Liver (tissue), 9 donors: ENCODE measurements around the gene CIBAR2. TPM values are rescaled to one million over a fixed set of nuclear protein-coding genes. Genes with fewer than 3 reads are reported as not detected.
A peak's percentile ranks its signal among the peaks of the same experiment; 100 is the strongest.

ENCODE experiments used
- DNase-seq: peaks from one replicate; pipeline ENCODE4 v3.0.0-alpha.2; 2017; ENCODE audit warnings: low spot score
- H3K27ac ChIP-seq, 2 donors: one replicate each; pipeline ENCODE4 v1.7.0; 2013; ENCODE audit warnings: inconsistent platforms in 2 of 2, low read length in 2 of 2, control low read depth in 1 of 2, low read depth in 1 of 2, mild to moderate bottlenecking in 1 of 2
- H3K27me3 ChIP-seq, 4 donors: one replicate each; pipeline versions ENCODE4 v1.6.1 to v1.7.0; 2013; ENCODE audit warnings: low read length in 3 of 4, inconsistent platforms in 1 of 4, mild to moderate bottlenecking in 1 of 4, moderate library complexity in 1 of 4; ENCODE audit not compliant: control insufficient read depth in 4 of 4, insufficient read depth in 4 of 4
- H3K36me3 ChIP-seq, 4 donors: one replicate each; pipeline versions ENCODE4 v1.6.1 to v1.7.0; 2013; ENCODE audit warnings: low read length in 3 of 4, mild to moderate bottlenecking in 3 of 4, low read depth in 1 of 4, moderate library complexity in 1 of 4; ENCODE audit not compliant: control insufficient read depth in 4 of 4, insufficient read depth in 3 of 4
- H3K4me1 ChIP-seq, 4 donors: one replicate each; pipeline versions ENCODE4 v1.6.1 to v1.7.0; 2013; ENCODE audit warnings: low read length in 3 of 4, mild to moderate bottlenecking in 3 of 4, moderate library complexity in 1 of 4; ENCODE audit not compliant: control insufficient read depth in 4 of 4, insufficient read depth in 4 of 4
- H3K4me3 ChIP-seq, 3 donors: one replicate each; pipeline versions ENCODE4 v1.6.1 to v1.7.0; 2013; ENCODE audit warnings: low read length in 3 of 3, control low read depth in 1 of 3, low read depth in 1 of 3, mild to moderate bottlenecking in 1 of 3
- H3K9ac ChIP-seq, 2 donors: one replicate each; pipeline ENCODE4 v1.7.0; 2013; ENCODE audit warnings: low read length in 2 of 2, mild to moderate bottlenecking in 2 of 2, moderate library complexity in 2 of 2, control low read depth in 1 of 2, low read depth in 1 of 2
- H3K9me3 ChIP-seq, 4 donors: one replicate each; pipeline versions ENCODE4 v1.6.1 to v1.7.0; 2013; ENCODE audit warnings: low read length in 3 of 4; ENCODE audit not compliant: control insufficient read depth in 4 of 4
- EGR1 ChIP-seq, 2 donors: IDR thresholded peaks; 2 replicates each; pipeline ENCODE4 v1.6.1; 2016 to 2018; ENCODE audit warnings: antibody characterized with exemption in 2 of 2, low read depth in 2 of 2
- FOXA1 ChIP-seq: IDR thresholded peaks from 2 replicates; pipeline ENCODE4 v1.6.1; 2016; ENCODE audit warnings: antibody characterized with exemption
- FOXA2 ChIP-seq: IDR thresholded peaks from 2 replicates; pipeline ENCODE4 v1.6.1; 2016; ENCODE audit warnings: antibody characterized with exemption
- GABPA ChIP-seq, 2 donors: IDR thresholded peaks in 1 of 2; conservative IDR thresholded peaks in 1 of 2; 2 replicates each; pipeline ENCODE4 v1.6.1; 2016; ENCODE audit warnings: antibody characterized with exemption in 2 of 2, mild to moderate bottlenecking in 1 of 2, moderate library complexity in 1 of 2
- HNF4A ChIP-seq, 2 donors: conservative IDR thresholded peaks; 2 replicates each; pipeline ENCODE4 v1.6.1; 2016; ENCODE audit warnings: antibody characterized with exemption in 2 of 2, mild to moderate bottlenecking in 2 of 2
- HNF4G ChIP-seq: IDR thresholded peaks from 2 replicates; pipeline ENCODE4 v1.6.1; 2016; ENCODE audit warnings: antibody characterized with exemption
- JUND ChIP-seq, 2 donors: IDR thresholded peaks; 2 replicates each; pipeline ENCODE4 v1.6.1; 2016; ENCODE audit warnings: antibody characterized with exemption in 2 of 2
- NR2F2 ChIP-seq: IDR thresholded peaks from 2 replicates; pipeline ENCODE4 v1.6.1; 2016; ENCODE audit warnings: antibody characterized with exemption
- RAD21 ChIP-seq, 2 donors: IDR thresholded peaks; 2 replicates each; pipeline ENCODE4 v1.6.1; 2016; ENCODE audit warnings: antibody characterized with exemption in 2 of 2, mild to moderate bottlenecking in 2 of 2
- RXRA ChIP-seq, 2 donors: IDR thresholded peaks; 2 replicates each; pipeline ENCODE4 v1.6.1; 2017 to 2018; ENCODE audit warnings: antibody characterized with exemption in 2 of 2, mild to moderate bottlenecking in 1 of 2
- SP1 ChIP-seq: IDR thresholded peaks from 2 replicates; pipeline ENCODE4 v1.6.1; 2018; ENCODE audit warnings: antibody characterized with exemption, mild to moderate bottlenecking
- TAF1 ChIP-seq: conservative IDR thresholded peaks from 2 replicates; pipeline ENCODE4 v1.6.1; 2016; ENCODE audit warnings: antibody characterized with exemption, mild to moderate bottlenecking
- YY1 ChIP-seq: IDR thresholded peaks from 2 replicates; pipeline ENCODE4 v1.6.1; 2016; ENCODE audit warnings: antibody characterized with exemption, mild to moderate bottlenecking
- WGBS: extraction: QIAGEN DNeasy Blood & Tissue Kit; methylation state at CpG from one replicate; pipeline ENCODE4 v1.1.7; 2013; 5-methylcytosine and 5-hydroxymethylcytosine counted together
- polyA plus RNA-seq, 2 donors: library from polyadenylated mRNA; stranded (reverse) in 1 of 2; unstranded in 1 of 2; fragments of 200-250 nt in 1 of 2; fragments of >200 nt in 1 of 2; fragmentation: Nextera tagmentation in 1 of 2; extraction: Ambion mirVana in 1 of 2; gene quantifications; one replicate each; pipeline versions ENCODE4 v1.2.1 to v1.2.3, GENCODE V29; 2013 to 2015
- total RNA-seq, 2 donors: library from RNA; depleted of rRNA; stranded (reverse); fragments of >200 nt; gene quantifications; one replicate each; pipeline ENCODE4 v1.2.3, GENCODE V29; 2014
- TF ChIP-seq, protein P1 (sequence below): IDR thresholded peaks from 2 replicates; pipeline ENCODE4 v1.6.1; 2016; ENCODE audit warnings: antibody characterized with exemption
- TF ChIP-seq, protein P2 (sequence below): IDR thresholded peaks from 2 replicates; pipeline ENCODE4 v1.6.1; 2016; ENCODE audit warnings: antibody characterized with exemption, mild to moderate bottlenecking
- TF ChIP-seq, protein P3 (sequence below): IDR thresholded peaks from 2 replicates; pipeline ENCODE4 v1.6.1; 2016; ENCODE audit warnings: antibody characterized with exemption
- donor health status: healthy.
- donor health status: healthy.
- donor health status: healthy.
- donor health status: healthy.
- donor health status: healthy.

Gene CIBAR2
- total and polyA plus RNA-seq, 4 donors: not detected

DNA sequence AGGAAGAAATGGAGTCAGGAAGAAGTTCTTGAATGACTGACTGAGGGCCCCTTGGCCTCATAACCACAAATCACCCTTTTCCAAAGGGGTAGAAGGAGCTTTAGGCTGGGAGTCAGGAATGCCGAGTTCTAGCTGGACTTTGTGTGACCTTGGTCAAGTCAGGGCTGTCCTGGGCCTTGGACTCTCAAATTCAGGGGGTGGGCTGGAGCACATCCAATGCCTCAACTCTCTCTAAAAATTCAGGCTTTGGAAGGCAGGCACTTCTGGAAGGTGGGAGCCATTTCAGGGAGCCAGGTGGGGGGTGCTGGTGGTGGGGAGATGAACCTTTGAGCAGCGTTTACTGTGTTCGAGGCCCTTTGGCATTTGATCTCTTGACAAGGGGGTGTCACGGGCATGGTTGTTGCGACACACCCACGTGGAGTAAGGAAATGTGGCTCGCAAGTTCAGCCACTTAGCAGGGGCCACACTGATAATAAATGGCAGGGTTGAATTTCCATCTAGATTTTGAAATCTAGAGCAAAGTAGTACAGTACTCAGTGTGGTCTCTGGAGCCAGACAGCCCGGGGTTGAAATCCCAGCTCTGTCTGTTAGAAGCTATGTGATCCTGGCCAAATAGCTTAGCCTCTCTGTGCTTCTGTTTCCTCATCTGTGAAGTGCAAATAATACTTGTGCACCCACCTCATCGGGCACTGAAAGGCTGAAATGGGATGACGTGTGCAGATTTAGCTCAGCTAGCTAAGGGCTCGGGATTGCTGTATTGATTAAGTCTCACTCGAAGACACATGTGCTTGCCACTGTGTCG is 47.1 kb upstream of the CIBAR2 start (continued):
- TF ChIP-seq GABPA (IDR thresholded peaks at IDR 0.05 in 1 of 2, conservative IDR thresholded peaks at IDR 0.05 in 1 of 2) (no peak), HNF4A (conservative IDR thresholded peaks at IDR 0.05) (peak; percentile 63 to 79), JUND (IDR thresholded peaks at IDR 0.05) (no peak), FOXA2 (no peak)

DNA sequence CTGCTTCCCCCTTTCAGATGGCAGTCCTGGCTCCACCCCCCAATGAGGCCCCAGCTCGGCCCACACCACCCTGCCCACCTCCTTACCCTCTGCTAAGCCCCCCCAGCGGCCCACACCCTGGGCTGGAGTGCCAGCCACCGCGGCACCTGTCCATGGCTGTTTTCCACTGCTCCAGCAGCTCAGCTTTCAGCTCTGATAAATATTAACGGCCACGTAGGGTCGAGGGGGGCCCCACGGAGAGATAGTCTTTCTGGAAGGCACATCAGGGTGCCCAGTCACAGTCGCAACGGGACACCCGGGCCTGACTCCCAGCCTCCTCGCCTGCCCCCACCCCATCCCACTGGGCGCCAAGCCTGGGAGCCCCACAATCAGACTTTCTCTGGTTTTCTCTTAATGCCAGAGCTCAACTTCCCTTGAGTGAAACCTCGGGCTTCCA is 46.5 kb upstream of the CIBAR2 start:
- no peaks in the 10 kb centered on the region for H3K9me3 ChIP-seq
- TF ChIP-seq, protein P1, sequence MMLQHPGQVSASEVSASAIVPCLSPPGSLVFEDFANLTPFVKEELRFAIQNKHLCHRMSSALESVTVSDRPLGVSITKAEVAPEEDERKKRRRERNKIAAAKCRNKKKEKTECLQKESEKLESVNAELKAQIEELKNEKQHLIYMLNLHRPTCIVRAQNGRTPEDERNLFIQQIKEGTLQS: no peak
- TF ChIP-seq TAF1 (no peak), SP1 (no peak), FOXA2 (no peak), RXRA (IDR thresholded peaks at IDR 0.05) (no peak), RAD21 (IDR thresholded peaks at IDR 0.05) (no peak), FOXA1 (no peak), YY1 (no peak), HNF4A (conservative IDR thresholded peaks at IDR 0.05) (no peak), NR2F2 (no peak), JUND (IDR thresholded peaks at IDR 0.05) (no peak), EGR1 (IDR thresholded peaks at IDR 0.05; ENCODE audit: low read depth in 2 of 2) (no peak), GABPA (IDR thresholded peaks at IDR 0.05 in 1 of 2, conservative IDR thresholded peaks at IDR 0.05 in 1 of 2) (no peak), HNF4G (no peak)
- TF ChIP-seq, protein P2, sequence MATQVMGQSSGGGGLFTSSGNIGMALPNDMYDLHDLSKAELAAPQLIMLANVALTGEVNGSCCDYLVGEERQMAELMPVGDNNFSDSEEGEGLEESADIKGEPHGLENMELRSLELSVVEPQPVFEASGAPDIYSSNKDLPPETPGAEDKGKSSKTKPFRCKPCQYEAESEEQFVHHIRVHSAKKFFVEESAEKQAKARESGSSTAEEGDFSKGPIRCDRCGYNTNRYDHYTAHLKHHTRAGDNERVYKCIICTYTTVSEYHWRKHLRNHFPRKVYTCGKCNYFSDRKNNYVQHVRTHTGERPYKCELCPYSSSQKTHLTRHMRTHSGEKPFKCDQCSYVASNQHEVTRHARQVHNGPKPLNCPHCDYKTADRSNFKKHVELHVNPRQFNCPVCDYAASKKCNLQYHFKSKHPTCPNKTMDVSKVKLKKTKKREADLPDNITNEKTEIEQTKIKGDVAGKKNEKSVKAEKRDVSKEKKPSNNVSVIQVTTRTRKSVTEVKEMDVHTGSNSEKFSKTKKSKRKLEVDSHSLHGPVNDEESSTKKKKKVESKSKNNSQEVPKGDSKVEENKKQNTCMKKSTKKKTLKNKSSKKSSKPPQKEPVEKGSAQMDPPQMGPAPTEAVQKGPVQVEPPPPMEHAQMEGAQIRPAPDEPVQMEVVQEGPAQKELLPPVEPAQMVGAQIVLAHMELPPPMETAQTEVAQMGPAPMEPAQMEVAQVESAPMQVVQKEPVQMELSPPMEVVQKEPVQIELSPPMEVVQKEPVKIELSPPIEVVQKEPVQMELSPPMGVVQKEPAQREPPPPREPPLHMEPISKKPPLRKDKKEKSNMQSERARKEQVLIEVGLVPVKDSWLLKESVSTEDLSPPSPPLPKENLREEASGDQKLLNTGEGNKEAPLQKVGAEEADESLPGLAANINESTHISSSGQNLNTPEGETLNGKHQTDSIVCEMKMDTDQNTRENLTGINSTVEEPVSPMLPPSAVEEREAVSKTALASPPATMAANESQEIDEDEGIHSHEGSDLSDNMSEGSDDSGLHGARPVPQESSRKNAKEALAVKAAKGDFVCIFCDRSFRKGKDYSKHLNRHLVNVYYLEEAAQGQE: no peak
- TF ChIP-seq, protein P3, sequence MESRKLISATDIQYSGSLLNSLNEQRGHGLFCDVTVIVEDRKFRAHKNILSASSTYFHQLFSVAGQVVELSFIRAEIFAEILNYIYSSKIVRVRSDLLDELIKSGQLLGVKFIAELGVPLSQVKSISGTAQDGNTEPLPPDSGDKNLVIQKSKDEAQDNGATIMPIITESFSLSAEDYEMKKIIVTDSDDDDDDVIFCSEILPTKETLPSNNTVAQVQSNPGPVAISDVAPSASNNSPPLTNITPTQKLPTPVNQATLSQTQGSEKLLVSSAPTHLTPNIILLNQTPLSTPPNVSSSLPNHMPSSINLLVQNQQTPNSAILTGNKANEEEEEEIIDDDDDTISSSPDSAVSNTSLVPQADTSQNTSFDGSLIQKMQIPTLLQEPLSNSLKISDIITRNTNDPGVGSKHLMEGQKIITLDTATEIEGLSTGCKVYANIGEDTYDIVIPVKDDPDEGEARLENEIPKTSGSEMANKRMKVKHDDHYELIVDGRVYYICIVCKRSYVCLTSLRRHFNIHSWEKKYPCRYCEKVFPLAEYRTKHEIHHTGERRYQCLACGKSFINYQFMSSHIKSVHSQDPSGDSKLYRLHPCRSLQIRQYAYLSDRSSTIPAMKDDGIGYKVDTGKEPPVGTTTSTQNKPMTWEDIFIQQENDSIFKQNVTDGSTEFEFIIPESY: no peak
- H3K36me3 ChIP-seq: no peaks in the 10 kb centered on the region
- no peak overlapping the region for H3K9ac ChIP-seq
- WGBS: 75% methylated on average over 14 of the region's 14 CpGs
- H3K27me3 ChIP-seq: no peaks in the 10 kb centered on the region
- H3K4me1 ChIP-seq: peaks cover 11 to 26% (median 15%) of the 10 kb centered on the region in 4 donors
- peak overlapping the region; percentile 68 to 76 for H3K27ac ChIP-seq
- H3K4me3 ChIP-seq: no peak overlapping the region
- DNase-seq: no peak
